ENCODE results near the gene FIGN. TPM values are rescaled to one million over a fixed set of nuclear protein-coding genes. Genes with fewer than 3 reads are reported as not detected.

Gene FIGN
- total RNA-seq, 1 experiment from 2014 or later, result 2.0 TPM

DNA sequence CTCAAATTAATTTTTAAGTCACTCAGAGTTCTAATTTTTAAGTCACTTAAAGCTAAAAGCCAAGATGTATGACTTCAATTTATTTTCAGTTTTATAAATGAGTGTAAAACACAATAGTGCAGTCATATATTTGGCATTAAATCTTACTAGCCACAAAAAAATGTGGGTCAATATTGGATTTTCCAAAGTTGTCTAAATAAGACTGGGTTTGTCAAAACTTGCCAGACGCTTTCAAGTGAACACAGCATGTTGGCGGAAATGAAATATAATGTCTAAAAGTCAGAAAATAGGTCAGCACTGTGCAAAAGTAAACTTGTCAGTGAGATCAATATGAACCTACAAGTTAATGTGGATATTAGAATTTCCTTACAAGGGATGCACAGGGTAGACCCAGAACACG is 128.9 kb downstream of the FIGN start:
- no peak for DNase-seq (ENCODE audit: low read depth, low spot score)
- in situ Hi-C loops (cut with HindIII; ENCODE audit: low pct_unique_long_range_greater_than_20kb, low sequenced_read_pairs), result no loop called here

DNA sequence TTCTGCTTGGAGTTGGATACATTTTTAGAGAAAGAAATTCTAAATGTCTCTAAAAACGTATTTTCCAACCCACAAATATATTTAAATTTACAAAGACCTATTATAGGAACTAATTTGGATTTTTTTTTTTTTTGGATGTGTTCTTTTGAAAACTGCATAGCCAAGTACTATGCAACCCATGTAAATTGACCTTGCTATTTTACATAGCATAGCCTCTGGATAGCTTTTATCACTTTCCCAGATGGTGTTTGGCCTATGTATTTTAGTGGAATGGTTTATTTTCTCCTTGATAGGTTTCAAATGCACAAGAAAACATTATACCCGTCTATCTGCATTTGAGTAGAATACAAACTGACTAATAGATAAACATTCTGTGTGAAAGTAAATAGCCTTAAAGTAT is 130.0 kb downstream of the FIGN start:
- in situ Hi-C loops (cut with HindIII; ENCODE audit: low pct_unique_long_range_greater_than_20kb, low sequenced_read_pairs), result no loop called here
- DNase-seq (ENCODE audit: low read depth, low spot score), result no peak

DNA sequence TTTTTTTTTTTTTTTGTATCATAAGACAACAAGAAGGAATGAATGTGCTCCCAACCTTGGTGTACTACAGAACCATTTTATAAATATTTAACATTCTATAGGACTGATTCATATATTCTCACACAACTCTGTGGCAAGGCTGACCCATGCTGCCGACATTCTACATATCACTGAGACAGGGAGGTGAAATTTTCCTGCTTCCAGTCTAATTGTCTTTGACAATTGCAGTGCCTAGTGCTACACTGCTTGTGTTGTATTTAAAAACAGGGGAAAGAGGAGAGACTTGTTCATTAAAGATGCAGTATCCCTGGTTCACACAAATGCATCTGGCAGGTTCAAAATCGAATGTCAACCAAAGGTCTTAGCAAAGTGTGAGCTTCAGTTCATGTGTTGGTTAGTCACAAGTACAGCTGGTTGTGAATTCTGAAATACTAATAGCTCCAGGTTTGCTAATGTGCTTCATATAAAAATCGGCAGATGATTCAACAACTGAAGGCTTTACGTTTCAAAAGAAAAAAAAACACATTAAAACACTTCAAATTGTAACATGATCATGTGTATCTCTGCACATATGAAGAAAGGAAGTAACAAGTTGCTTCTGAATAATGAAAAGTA is 130.8 kb downstream of the FIGN start:
- in situ Hi-C loops (cut with HindIII; ENCODE audit: low pct_unique_long_range_greater_than_20kb, low sequenced_read_pairs), result no loop called here
- no peak for DNase-seq (ENCODE audit: low read depth, low spot score)

DNA sequence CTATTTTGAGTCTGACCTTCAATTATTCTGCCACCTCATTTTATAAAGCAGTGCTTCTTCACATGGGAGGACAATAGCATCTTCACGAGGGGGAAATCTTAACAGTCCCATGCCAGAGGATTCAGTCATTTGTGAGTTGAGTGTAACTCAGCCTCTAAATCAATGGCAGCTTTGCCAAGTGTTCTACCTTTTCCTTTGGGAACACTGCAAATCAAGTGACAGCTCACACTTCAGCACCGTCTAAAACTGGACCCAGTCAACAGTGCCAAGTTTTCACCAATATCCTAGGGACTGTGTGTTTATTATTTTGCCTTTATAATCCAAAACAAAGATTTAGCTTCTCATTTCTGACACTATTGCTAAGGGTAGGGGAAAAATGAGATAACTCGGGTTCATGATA is 133.6 kb downstream of the FIGN start:
- DNase-seq (ENCODE audit: low read depth, low spot score), result no peak
- in situ Hi-C loops (cut with HindIII; ENCODE audit: low pct_unique_long_range_greater_than_20kb, low sequenced_read_pairs), result no loop called here

DNA sequence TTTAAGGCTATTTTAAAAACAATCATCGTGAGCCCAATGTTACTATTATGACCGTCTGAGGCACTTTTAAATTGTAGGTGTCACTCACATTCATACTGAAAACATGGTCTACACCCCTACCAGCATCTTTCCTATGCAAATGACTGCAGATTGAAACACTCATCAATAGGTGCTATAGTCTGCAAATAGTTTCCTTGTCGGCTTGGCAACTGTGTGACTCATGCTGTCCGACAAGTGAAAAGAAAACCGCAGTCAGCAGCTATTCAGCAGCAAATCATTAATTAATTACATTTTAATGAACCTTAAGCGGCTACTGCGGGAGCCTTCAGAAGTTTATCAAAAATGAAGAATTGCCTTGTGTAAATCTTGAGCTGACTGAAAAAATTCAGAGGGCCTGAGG is 134.4 kb downstream of the FIGN start:
- no peak for DNase-seq (ENCODE audit: low read depth, low spot score)
- in situ Hi-C loops (cut with HindIII; ENCODE audit: low pct_unique_long_range_greater_than_20kb, low sequenced_read_pairs), result no loop called here

DNA sequence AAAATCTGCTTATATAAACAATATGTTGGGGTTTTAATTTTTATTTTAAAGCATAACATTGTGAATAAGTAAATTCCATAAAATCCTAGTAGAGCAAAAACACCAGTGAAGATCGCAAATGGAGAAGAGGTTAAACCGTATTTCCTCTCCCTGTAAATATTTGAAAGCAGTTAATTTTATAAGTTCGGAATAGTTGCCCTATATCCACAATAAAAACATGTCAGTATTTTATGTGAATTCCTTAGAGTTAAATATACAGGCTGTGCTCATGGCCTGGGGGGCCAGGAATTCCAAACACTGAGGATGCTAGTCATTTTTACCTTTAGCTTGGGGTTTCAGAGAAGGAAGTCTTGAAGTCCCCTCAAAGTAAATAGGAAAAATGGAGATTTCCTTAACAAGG is 135.0 kb downstream of the FIGN start:
- in situ Hi-C loops (cut with HindIII; ENCODE audit: low pct_unique_long_range_greater_than_20kb, low sequenced_read_pairs), result no loop called here
- no peak for DNase-seq (ENCODE audit: low read depth, low spot score)

DNA sequence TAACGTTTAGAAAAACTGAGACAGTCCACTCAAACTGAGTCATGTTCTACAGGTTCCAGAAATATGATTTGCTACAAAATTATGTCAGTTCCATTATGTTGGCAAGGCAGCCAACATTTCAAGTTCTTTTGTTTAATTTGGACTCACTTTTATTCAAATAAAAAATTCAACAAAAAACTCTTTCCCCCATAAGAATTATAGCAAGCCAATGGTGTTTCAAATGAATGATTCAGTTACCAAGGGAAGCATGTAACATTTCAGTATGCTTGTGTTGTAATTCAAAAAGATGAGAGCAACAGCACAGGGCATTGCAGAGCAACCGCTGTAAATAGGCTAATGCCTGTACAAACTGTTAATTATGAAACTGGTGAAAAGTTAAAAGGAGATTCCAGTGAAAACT is 140.8 kb downstream of the FIGN start:
- in situ Hi-C loops (cut with HindIII; ENCODE audit: low pct_unique_long_range_greater_than_20kb, low sequenced_read_pairs), result no loop called here
- DNase-seq (ENCODE audit: low read depth, low spot score), result no peak

DNA sequence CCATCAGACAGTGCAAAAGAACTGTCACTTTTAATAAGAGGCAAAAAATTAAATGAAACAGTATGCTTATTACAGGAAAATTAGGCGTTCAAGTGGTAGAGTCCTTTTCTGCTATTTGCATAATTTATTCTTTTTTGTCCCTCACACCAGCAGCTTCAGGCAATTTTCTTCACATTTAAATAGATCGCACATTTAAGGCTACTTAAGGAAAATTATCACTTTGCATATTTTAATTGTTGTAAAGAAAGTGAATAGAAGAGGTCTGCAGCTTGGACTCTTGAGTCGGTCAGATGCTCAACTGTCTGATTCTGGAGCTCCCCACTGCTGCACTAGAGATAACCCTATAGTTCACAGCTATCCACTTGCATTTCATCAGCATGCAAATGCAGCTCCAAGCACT is 141.3 kb downstream of the FIGN start:
- in situ Hi-C loops (cut with HindIII; ENCODE audit: low pct_unique_long_range_greater_than_20kb, low sequenced_read_pairs), result no loop called here
- DNase-seq (ENCODE audit: low read depth, low spot score), result no peak

DNA sequence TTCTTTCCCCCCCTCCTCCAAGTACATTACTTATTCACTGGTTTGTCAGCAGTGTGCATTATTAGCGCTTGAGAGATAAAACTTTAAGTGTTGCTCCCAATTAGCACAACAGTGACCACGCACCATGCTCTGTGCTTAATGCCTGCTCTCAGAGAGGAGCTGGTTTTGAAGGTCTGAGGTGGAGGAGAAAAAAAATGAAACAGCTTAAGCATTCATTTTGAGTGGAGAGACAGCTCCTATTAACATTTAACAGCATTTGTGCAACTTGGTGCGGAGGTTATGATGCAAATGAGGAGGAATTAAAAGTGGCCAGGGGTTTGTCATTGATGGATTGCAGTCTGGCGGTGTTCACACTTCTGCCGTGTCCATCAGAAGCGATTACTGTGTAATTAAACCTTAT is 141.8 kb downstream of the FIGN start:
- in situ Hi-C loops (cut with HindIII; ENCODE audit: low pct_unique_long_range_greater_than_20kb, low sequenced_read_pairs), result no loop called here

DNA sequence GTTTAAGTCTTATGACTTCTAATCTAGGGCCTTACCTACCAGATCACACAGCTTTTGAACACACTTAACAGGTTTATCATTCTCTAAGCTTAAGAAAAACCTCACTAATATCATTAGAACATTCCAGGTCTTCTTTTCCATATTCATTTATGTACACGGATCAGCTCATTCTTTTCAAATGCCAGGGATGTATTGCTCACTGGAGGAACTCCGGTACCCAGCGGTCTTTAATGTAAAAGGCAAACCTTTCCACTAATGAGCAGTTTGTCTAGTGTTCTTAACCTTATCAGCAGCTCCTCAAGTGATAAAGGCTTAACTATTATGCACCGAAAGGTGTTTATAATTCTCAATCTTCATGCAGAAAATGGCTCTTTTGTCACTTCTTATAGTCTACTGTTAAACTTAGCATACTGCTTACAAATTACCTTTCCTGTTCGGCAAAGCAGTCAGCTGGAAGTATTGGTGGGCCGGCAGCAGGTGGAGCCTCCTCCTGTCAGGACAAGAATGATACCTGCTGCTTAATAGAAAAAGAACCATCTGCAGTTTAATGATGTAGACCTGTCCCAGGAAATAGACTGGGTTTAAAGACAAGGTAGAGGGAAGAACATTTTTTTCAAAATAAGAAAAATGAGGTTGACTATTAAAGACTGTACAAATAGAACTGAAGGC is 142.7 kb downstream of the FIGN start:
- in situ Hi-C loops (cut with HindIII; ENCODE audit: low pct_unique_long_range_greater_than_20kb, low sequenced_read_pairs), result no loop called here
- DNase-seq (ENCODE audit: low read depth, low spot score), result no peak

More for the DNA sequence above, 141.8 kb downstream of the FIGN start:
- no peak for DNase-seq (ENCODE audit: low read depth, low spot score)

DNA sequence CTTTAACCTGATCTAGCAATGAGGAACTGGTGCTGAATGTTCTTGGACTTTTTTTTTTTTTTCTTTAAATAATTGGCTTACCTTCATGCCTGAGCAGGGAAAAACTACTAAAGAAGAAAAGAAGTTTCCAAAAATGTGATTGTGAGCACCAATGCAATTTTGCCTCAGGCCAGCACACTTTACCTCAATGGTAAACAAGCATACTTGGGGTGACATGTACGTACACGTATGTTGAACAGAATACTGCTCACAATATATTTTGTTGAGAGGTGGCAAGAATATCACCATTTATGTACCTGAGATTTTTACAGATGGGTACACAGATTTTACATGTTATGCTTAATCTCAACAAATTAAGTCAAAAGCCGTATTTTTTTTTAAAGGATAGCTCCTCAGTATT is 144.3 kb downstream of the FIGN start:
- in situ Hi-C loops (cut with HindIII; ENCODE audit: low pct_unique_long_range_greater_than_20kb, low sequenced_read_pairs), result no loop called here
- DNase-seq (ENCODE audit: low read depth, low spot score), result no peak

DNA sequence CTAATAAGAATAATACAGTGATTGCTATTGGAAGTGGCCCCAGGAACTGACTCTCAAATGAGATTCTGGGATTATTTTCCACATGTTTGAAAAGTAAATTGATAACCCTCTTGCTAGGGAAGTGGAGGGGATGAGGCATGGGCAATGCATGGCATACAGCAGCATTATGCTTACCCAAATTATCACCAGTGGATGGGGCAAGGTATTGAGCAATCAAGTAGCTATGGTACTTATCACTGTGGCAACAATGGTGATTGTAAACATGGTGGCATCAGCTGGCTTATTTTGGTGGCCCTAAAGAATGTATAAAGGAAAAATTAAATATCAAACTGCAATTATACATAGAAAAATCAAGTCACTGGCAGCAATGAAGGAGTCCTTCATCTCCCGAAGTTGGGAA is 155.1 kb downstream of the FIGN start:
- in situ Hi-C loops (cut with HindIII; ENCODE audit: low pct_unique_long_range_greater_than_20kb, low sequenced_read_pairs), result no loop called here

DNA sequence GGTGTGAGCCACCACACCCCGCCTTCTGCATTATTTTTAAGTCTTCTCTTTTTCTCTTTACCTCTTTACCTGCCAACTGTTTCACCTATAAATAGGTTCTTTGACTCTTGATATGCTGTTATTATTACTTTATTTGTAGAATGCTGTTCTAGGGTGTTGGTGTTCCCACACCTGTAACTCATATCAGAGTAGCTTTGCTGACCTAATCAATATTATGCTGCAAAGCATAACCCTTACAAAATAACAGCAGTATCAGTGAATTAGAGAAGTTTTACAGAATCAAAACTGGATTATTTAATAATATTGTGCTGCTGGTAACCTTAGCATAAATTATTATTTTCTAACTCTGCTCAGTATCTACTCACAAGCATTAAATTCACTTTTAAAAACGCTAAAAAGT is 161.5 kb downstream of the FIGN start:
- no peak for DNase-seq (ENCODE audit: low read depth, low spot score)
- in situ Hi-C loops (cut with HindIII; ENCODE audit: low pct_unique_long_range_greater_than_20kb, low sequenced_read_pairs), result no loop called here

More for the DNA sequence above, 155.1 kb downstream of the FIGN start:
- no peak for DNase-seq (ENCODE audit: low read depth, low spot score)

DNA sequence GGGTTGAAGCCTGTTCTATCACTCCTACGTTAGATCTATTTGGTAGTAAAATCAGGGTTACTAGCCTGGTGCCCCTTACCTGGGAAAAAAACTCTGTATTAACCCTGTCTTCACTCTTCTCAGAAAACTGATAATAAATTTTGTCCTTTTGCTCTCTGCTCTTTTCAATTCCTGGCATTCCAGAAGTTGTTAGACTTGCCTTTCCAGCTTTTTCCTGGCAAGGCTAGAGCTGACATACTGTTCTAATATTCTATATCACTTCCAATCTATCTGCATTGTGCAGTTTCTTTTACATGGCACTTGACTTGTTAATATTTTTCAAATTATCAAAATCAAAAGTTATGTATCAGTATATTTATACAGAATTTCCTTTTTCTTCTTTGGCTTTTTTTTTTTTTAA is 162.2 kb downstream of the FIGN start:
- no peak for DNase-seq (ENCODE audit: low read depth, low spot score)
- in situ Hi-C loops (cut with HindIII; ENCODE audit: low pct_unique_long_range_greater_than_20kb, low sequenced_read_pairs), result no loop called here

DNA sequence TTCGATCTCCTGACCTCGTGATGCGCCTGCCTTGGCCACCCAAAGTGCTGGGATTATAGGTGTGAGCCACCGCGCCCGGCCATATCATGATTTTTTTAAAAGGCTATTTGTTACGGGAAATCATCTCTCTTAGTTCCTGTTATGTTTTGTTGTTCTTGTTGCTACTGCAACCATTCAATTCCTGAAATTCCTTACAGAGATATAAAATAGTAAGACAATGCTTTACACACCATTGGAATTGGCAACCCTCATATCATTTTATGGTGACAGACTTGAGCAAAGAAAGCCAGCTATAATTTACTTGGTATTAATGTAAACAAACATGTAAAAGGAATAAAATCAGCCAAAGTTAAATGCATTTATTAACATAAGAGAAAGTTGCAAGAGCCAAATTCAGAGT is 163.0 kb downstream of the FIGN start:
- DNase-seq (ENCODE audit: low read depth, low spot score), result no peak
- in situ Hi-C loops (cut with HindIII; ENCODE audit: low pct_unique_long_range_greater_than_20kb, low sequenced_read_pairs), result no loop called here

DNA sequence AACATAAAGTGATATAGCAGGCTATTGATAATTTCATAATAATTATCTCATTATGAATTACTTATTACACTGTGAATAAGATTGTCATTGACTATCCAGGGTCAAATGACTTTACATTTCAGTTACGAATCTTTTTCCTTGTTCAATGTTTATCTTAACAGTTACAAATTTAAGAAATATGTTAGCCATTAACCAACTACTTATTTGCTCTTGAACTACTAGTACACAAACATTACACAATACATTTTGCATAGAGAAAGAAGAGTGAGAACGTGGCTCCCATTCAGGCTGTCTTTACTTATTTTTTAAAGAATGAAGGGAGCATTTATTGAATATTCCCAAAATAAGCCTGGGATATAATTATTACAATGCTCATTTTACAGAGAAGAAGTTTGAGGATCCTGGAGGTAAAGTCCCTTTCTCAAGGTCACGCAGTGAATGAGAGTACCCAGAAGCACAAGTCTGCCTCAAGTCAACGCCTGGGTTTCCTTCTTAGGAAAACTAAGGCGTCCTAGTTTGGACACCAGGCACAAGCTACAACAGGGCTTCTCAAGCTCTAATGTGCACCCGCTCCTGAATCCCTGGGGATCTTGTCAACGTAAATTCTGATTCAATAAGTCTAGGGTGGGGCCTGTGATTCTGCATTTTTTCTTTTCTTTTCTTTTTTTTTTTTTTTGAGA is 164.2 kb downstream of the FIGN start:
- no peak for DNase-seq (ENCODE audit: low read depth, low spot score)
- in situ Hi-C loops (cut with HindIII; ENCODE audit: low pct_unique_long_range_greater_than_20kb, low sequenced_read_pairs), result no loop called here

DNA sequence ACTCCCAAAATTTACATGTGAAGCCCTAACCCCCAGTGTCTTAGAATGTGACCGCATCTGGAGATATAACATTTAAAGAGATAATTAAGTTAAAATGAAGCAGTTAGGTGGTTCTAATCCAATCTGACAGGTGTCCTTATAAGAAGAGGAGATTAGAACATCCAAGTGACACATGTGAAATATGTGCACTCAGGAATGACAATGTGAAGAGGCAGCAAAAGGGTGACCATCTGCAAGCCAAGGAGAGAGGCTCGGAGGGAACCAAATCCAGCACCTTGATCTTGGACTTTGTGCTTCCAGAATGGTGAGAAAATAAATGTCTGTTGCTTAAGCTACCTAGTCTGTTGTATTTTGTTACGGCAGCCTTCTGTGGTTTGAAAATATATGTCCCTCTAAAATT is 165.4 kb downstream of the FIGN start:
- in situ Hi-C loops (cut with HindIII; ENCODE audit: low pct_unique_long_range_greater_than_20kb, low sequenced_read_pairs), result no loop called here
- DNase-seq (ENCODE audit: low read depth, low spot score), result no peak

DNA sequence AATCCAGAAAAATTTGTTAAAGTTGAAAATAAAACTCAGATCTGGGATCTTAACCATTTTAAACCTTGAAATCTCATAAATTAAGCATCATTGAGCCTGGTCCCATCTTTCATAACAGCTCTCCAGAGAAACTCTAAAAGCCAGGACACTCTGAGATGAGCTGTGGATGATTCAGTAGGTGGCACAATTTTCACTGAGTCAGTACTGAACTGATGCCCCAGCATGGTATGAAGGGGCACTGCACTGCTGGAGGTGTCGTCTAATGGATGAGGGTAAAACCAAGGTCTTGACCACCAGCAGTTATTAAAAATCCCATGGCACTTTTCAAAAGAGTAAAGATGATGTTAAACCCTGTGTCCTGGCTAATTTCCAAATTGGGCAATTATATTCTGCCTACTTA is 170.6 kb downstream of the FIGN start:
- DNase-seq (ENCODE audit: low read depth, low spot score), result peak; percentile 49
- in situ Hi-C loops (cut with HindIII; ENCODE audit: low pct_unique_long_range_greater_than_20kb, low sequenced_read_pairs), result no loop called here

DNA sequence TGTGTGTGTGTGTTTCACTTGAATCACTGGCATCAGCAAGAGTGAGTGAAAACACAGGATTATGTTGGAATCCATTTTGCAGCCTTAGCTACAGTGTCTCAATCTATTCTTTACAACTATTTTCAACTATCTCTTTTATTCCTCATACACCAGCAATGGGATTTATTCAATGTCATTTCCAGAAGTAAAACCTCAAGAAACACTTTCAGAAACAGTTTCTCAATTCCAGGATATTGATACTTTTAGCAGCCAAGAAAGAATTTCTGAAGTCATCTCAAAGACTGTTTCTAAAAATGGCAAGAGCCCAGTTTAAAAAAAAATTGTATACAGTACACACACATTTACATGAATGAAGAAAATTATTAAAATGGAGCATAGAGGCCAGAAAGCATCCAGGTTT is 171.6 kb downstream of the FIGN start:
- in situ Hi-C loops (cut with HindIII; ENCODE audit: low pct_unique_long_range_greater_than_20kb, low sequenced_read_pairs), result no loop called here
- DNase-seq (ENCODE audit: low read depth, low spot score), result no peak

Measured in SK-MEL-5 (cell line).